Loucy (cell line): ENCODE data around the gene SIRT1.
A peak's percentile ranks its signal among the peaks of the same experiment; 100 is the strongest.

Source experiments
- H2AFZ ChIP-seq: fragments of 200-600 bp; sonication (generic); 2 replicates; pipeline ENCODE4 v1.6.0; 2016; ENCODE audit warnings: antibody characterized with exemption, mild to moderate bottlenecking, low read length, moderate library complexity
- H3F3A ChIP-seq: fragments of 200-600 bp; 2 replicates; pipeline ENCODE4 v1.6.0; 2016; ENCODE audit warnings: antibody characterized with exemption, low read depth, mild to moderate bottlenecking
- H3K27me3 ChIP-seq: fragments of 200-600 bp; sonication (generic); 2 replicates; pipeline ENCODE4 v1.6.1; 2014; ENCODE audit warnings: low read length, mild to moderate bottlenecking; ENCODE audit not compliant: insufficient read depth, poor library complexity, severe bottlenecking
- H3K36me3 ChIP-seq: fragments of 200-600 bp; sonication (generic); 2 replicates; pipeline ENCODE4 v1.6.1; 2016; ENCODE audit warnings: low read length; ENCODE audit not compliant: insufficient read depth
- H3K4me1 ChIP-seq: fragments of 200-600 bp; sonication (generic); 2 replicates; pipeline ENCODE4 v1.5.1; 2014; ENCODE audit warnings: low read length, mild to moderate bottlenecking; ENCODE audit not compliant: insufficient read depth, poor library complexity, severe bottlenecking
- H3K4me2 ChIP-seq: fragments of 200-600 bp; sonication (generic); 2 replicates; pipeline ENCODE4 v1.6.0; 2014; ENCODE audit warnings: antibody characterized with exemption, low read length, low read depth, mild to moderate bottlenecking; ENCODE audit not compliant: poor library complexity, severe bottlenecking
- H3K4me3 ChIP-seq: fragments of 200-600 bp; sonication (generic); 2 replicates; pipeline ENCODE4 v1.5.1; 2014; ENCODE audit warnings: low read length, mild to moderate bottlenecking, mixed read lengths; ENCODE audit not compliant: poor library complexity, severe bottlenecking
- H3K79me2 ChIP-seq: fragments of 200-600 bp; sonication (generic); 2 replicates; pipeline ENCODE4 v1.6.1; 2014; ENCODE audit warnings: low read length; ENCODE audit not compliant: insufficient read depth
- H3K9ac ChIP-seq: fragments of 200-600 bp; sonication (generic); 2 replicates; pipeline ENCODE4 v1.6.0; 2014; ENCODE audit warnings: mild to moderate bottlenecking, low read depth, low read length, moderate library complexity; ENCODE audit not compliant: poor library complexity, severe bottlenecking
- H3K9me2 ChIP-seq: fragments of 200-600 bp; sonication (generic); replicated peaks from 2 replicates; pipeline ENCODE4 v1.6.1; 2016; ENCODE audit warnings: low read depth, low read length, mixed read lengths
- H3K9me3 ChIP-seq: fragments of 200-600 bp; sonication (generic); 2 replicates; pipeline ENCODE4 v1.6.1; 2014; ENCODE audit warnings: mild to moderate bottlenecking, antibody characterized with exemption, low read length, low read depth; ENCODE audit not compliant: insufficient read depth
- H4K20me1 ChIP-seq: fragments of 200-600 bp; sonication (generic); 2 replicates; pipeline ENCODE4 v1.6.0; 2014; ENCODE audit warnings: antibody characterized with exemption, low read length, mild to moderate bottlenecking; ENCODE audit not compliant: insufficient read depth, poor library complexity, severe bottlenecking
- CTCF ChIP-seq: fragments of 200-600 bp; sonication (generic); conservative IDR thresholded peaks from 2 replicates; pipeline ENCODE4 v1.5.1; 2014; ENCODE audit warnings: mild to moderate bottlenecking, antibody characterized with exemption, low read length
- EZH2phosphoT487 ChIP-seq: fragments of 200-600 bp; IDR thresholded peaks from 2 replicates; pipeline ENCODE4 v1.6.1; 2018; ENCODE audit warnings: antibody characterized with exemption, mild to moderate bottlenecking, moderate library complexity, borderline replicate concordance

Gene SIRT1

GRCh38 chr10:67841737-67842136 lies 42.7 kb upstream of the SIRT1 start:
- H3F3A ChIP-seq: no peaks in the 10 kb centered on the region
- H3K4me1 ChIP-seq: peaks cover 9% of the 10 kb centered on the region
- no peaks in the 10 kb centered on the region for H3K9me2 ChIP-seq
- H4K20me1 ChIP-seq: no peaks in the 10 kb centered on the region
- no peak overlapping the region for H2AFZ ChIP-seq
- TF ChIP-seq CTCF (no peak), EZH2phosphoT487 (no peak)
- no peaks in the 10 kb centered on the region for H3K27me3 ChIP-seq
- H3K4me2 ChIP-seq: no peak overlapping the region
- no peak overlapping the region for H3K9ac ChIP-seq
- no peaks in the 10 kb centered on the region for H3K9me3 ChIP-seq
- no peaks in the 10 kb centered on the region for H3K36me3 ChIP-seq
- H3K4me3 ChIP-seq: no peak overlapping the region
- no peaks in the 10 kb centered on the region for H3K79me2 ChIP-seq

GRCh38 chr10:67843284-67843683 lies 41.2 kb upstream of the SIRT1 start:
- no peaks in the 10 kb centered on the region for H3F3A ChIP-seq
- H3K9ac ChIP-seq: no peak overlapping the region
- no peaks in the 10 kb centered on the region for H3K9me3 ChIP-seq
- no peak overlapping the region for H3K4me3 ChIP-seq
- no peaks in the 10 kb centered on the region for H3K27me3 ChIP-seq
- no peak overlapping the region for H3K4me2 ChIP-seq
- no peaks in the 10 kb centered on the region for H3K79me2 ChIP-seq
- no peaks in the 10 kb centered on the region for H4K20me1 ChIP-seq
- no peaks in the 10 kb centered on the region for H3K36me3 ChIP-seq
- H3K4me1 ChIP-seq: no peaks in the 10 kb centered on the region
- TF ChIP-seq CTCF (no peak), EZH2phosphoT487 (no peak)
- H3K9me2 ChIP-seq: no peaks in the 10 kb centered on the region
- H2AFZ ChIP-seq: no peak overlapping the region

DNA sequence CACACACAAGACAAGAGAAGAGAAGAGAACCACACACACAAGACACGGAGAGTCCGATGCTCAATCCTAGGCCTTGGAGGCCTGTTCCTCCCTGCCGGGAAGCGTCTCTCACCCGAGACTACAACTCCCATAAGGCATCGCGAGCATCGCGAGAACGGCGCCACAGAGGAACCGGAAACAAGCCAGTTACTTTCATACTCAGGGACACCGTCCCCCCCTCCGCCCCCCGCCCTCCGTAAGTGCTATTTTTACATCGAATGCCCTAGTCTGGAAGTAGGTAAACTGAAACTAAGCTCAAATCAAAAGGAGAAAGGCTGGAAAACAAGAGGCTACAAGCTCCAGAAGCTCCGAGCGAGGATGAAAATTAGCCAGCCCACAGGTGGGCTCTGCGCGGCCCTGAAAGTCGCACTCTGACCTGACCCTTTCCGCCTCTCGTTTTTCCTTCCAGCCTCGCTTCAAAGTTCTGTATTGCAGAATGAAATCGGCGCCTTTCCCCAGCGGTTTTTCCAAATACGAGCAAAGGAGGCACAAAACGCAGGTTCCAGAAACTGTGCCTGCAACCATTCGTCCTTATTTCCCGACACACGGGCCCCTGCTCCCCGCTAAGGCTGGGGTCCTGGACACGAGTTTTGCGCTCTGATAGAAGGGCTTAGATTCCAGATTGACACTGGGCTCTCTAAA lies 35.0 kb upstream of the SIRT1 start:
- Histone ChIP-seq H3K4me3 (peak overlapping the region; percentile 77), H3K9me2 (no peaks in the 10 kb centered on the region), H3K79me2 (peaks cover 5% of the 10 kb centered on the region; the same call in 1 of the 2 replicates), H3K4me1 (peaks cover 4% of the 10 kb centered on the region), H3F3A (no peaks in the 10 kb centered on the region), H2AFZ (peak overlapping the region; percentile 81), H3K36me3 (no peaks in the 10 kb centered on the region), H3K27me3 (no peaks in the 10 kb centered on the region), H4K20me1 (no peaks in the 10 kb centered on the region), H3K4me2 (peak overlapping the region; percentile 72), H3K9ac (peak overlapping the region; percentile 86), H3K9me3 (no peaks in the 10 kb centered on the region)
- TF ChIP-seq EZH2phosphoT487: no peak

- Histone ChIP-seq H3K9me2 (no peaks in the 10 kb centered on the region), H3K27me3 (no peaks in the 10 kb centered on the region), H3K4me3 (no peak overlapping the region), H3K4me1 (peaks cover 4% of the 10 kb centered on the region), H3K9me3 (no peaks in the 10 kb centered on the region), H2AFZ (no peak overlapping the region), H3K79me2 (peaks cover 5% of the 10 kb centered on the region; the same call in 1 of the 2 replicates), H3K4me2 (no peak overlapping the region), H3F3A (no peaks in the 10 kb centered on the region), H3K9ac (no peak overlapping the region), H4K20me1 (no peaks in the 10 kb centered on the region), H3K36me3 (no peaks in the 10 kb centered on the region)
- TF ChIP-seq EZH2phosphoT487 (no peak), CTCF (no peak)
Measured at GRCh38 chr10:67851186-67851585, 33.3 kb upstream of the SIRT1 start.
